Measurements from ENCODE around the gene TAF1C. TPM values are rescaled to one million over a fixed set of nuclear protein-coding genes. Genes with fewer than 3 reads are reported as not detected.

Gene TAF1C
- total and polyA plus RNA-seq, 2 donors (not counting 3 experiments of a cell fraction or from before 2014, with no cell fraction given), result 57.2 to 77.6 TPM

GRCh38 chr16:84191466-84191865 is 4.6 kb upstream of the TAF1C start:
- Histone ChIP-seq H3K9ac (replicated peaks; ENCODE audit: extremely low read depth, insufficient read depth, low read length) (no peak overlapping the region), H3K9me1 (replicated peaks; ENCODE audit: control insufficient read depth, extremely low read depth, insufficient read depth, low read length) (no peaks in the 10 kb centered on the region), H3K4me2 (ENCODE audit: insufficient read depth, low read length) (no peak overlapping the region), H4K20me1 (replicated peaks; ENCODE audit: control insufficient read depth, extremely low read depth, insufficient read depth, low read length) (no peaks in the 10 kb centered on the region), H3K79me2 (ENCODE audit: control insufficient read depth, insufficient read depth, low read length) (peaks cover 3% of the 10 kb centered on the region), H3K27me3 (ENCODE audit: control insufficient read depth in 2 of 2, insufficient read depth in 2 of 2, low read length in 2 of 2) (no peaks in the 10 kb centered on the region), H2AFZ (ENCODE audit: low read depth, low read length) (no peak overlapping the region), H3K4me3 (replicated peaks in 1 of 3; ENCODE audit: insufficient read depth in 1 of 3, low read depth in 1 of 3, low read length in 3 of 3) (no peak overlapping the region), H3K9me3 (replicated peaks; ENCODE audit: control insufficient read depth, insufficient read depth, low read length) (no peaks in the 10 kb centered on the region), H3K36me3 (ENCODE audit: control insufficient read depth in 2 of 2, extremely low read depth in 1 of 2, insufficient read depth in 2 of 2, low read length in 2 of 2) (no peaks in the 10 kb centered on the region), H3K27ac (ENCODE audit: insufficient read depth, low read depth, low read length) (no peak overlapping the region), H3K4me1 (ENCODE audit: control insufficient read depth, extremely low read depth, insufficient read depth, low read length) (no peaks in the 10 kb centered on the region)
- BruUV-seq (replicated peaks), result no TSS peak
- DNase-seq (ENCODE audit: low read depth, low spot score) (no peak), FAIRE-seq (no peak)
- intact Hi-C loops (cut with micrococcal nuclease), result no loop called here
- ChIA-PET POLR2A (no interaction called here), CTCF (interaction anchor here (1.2 kb wide), 1 partner anchor 116 kb away, joined by 3 read pairs; no protein-coding TSS in a partner anchor)
- no peak for TF ChIP-seq GATA2 (IDR thresholded peaks at IDR 0.05; ENCODE audit: insufficient read depth, insufficient read length, low read depth, low read length)
- no peak for TF ChIP-seq FOS (IDR thresholded peaks at IDR 0.05; ENCODE audit: borderline replicate concordance, insufficient read depth, low read length)
- no peak for TF ChIP-seq CTCF (IDR thresholded peaks at IDR 0.05; ENCODE audit: extremely low read depth in 1 of 2, insufficient read depth in 1 of 2, low read depth in 1 of 2, low read length in 2 of 2)
- no peak for TF ChIP-seq POLR2AphosphoS5 (IDR thresholded peaks at IDR 0.05; ENCODE audit: insufficient read depth, low read depth, low read length)
- no peak for TF ChIP-seq MYC (IDR thresholded peaks at IDR 0.05; ENCODE audit: low read depth, low read length)
- no peak for TF ChIP-seq POLR2A (IDR thresholded peaks at IDR 0.05; ENCODE audit: low read depth, low read length)
- no peak for TF ChIP-seq JUN (IDR thresholded peaks at IDR 0.05; ENCODE audit: borderline replicate concordance, insufficient read depth, insufficient read length, low read depth)
- TF ChIP-seq EZH2 (IDR thresholded peaks at IDR 0.05; ENCODE audit: borderline replicate concordance, low read depth, low read length, severe bottlenecking), result no peak
- no peak for TF ChIP-seq MAX (IDR thresholded peaks at IDR 0.05; ENCODE audit: insufficient read depth, insufficient read length)
- dilution Hi-C loops (cut with MboI; ENCODE audit: extremely low pct_ligation_motif_present, low sequenced_read_pairs), result no loop called here

All from endothelial cell of umbilical vein (primary cell).